Measurements from ENCODE around the gene EIF2B4. TPM values are rescaled to one million over a fixed set of nuclear protein-coding genes. Genes with fewer than 3 reads are reported as not detected.
A peak's percentile ranks its signal among the peaks of the same experiment; 100 is the strongest.

EIF2B4 gene
- total and polyA plus RNA-seq, 2 of the 13 experiments (the other 11 are each of a cell fraction or from before 2014, with no cell fraction given): 91.5 to 96.4 TPM

GRCh38 chr2:27353762-27354596, 16.2 kb downstream of the EIF2B4 start (continued):
- peak; percentile 59; the same call in 1 of the 2 replicates for TF ChIP-seq PRDM10 (CRISPR knock-in tag; IDR thresholded peaks at IDR 0.05; ENCODE audit: low read depth)
- TF ChIP-seq ETV6 (CRISPR knock-in tag; conservative IDR thresholded peaks at IDR 0.05): no peak
- TF ChIP-seq CREM (IDR thresholded peaks at IDR 0.05): 0 out of 2 replicates have a peak, but pooled peaks have one; percentile 32
- TF ChIP-seq CREM (CRISPR knock-in tag; IDR thresholded peaks at IDR 0.05): no peak
- no peak; the same call in 1 of the 2 replicates for TF ChIP-seq LCORL (IDR thresholded peaks at IDR 0.05)
- TF ChIP-seq LCORL (CRISPR knock-in tag; IDR thresholded peaks at IDR 0.05): peak; percentile 70; the same call in 1 of the 2 replicates
- TF ChIP-seq LRRFIP1 (CRISPR knock-in tag; conservative IDR thresholded peaks at IDR 0.05): no peak
- TF ChIP-seq MAFK (conservative IDR thresholded peaks at IDR 0.05 in 1 of 2, IDR thresholded peaks at IDR 0.05 in 1 of 2; ENCODE audit: low read length in 2 of 2): no peak
- TF ChIP-seq ZBTB37 (CRISPR knock-in tag; IDR thresholded peaks at IDR 0.05): no peak
- no peak for TF ChIP-seq ZNF75D (CRISPR knock-in tag; IDR thresholded peaks at IDR 0.05; ENCODE audit: borderline replicate concordance)
- TF ChIP-seq SKI (IDR thresholded peaks at IDR 0.05; ENCODE audit: partially characterized antibody): no peak
- peak; percentile 44 for TF ChIP-seq FOXP4 (CRISPR knock-in tag; IDR thresholded peaks at IDR 0.05)
- no peak for TF ChIP-seq BRCA1 (CRISPR knock-in tag; IDR thresholded peaks at IDR 0.05)
- TF ChIP-seq ZSCAN21 (CRISPR knock-in tag; IDR thresholded peaks at IDR 0.05; ENCODE audit: borderline replicate concordance): 0 out of 2 replicates have a peak, but pooled peaks have one; percentile 26
- peak; percentile 75; the same call in 1 of the 2 replicates for TF ChIP-seq CC2D1A (CRISPR knock-in tag; IDR thresholded peaks at IDR 0.05)
- no peak; the same call in 1 of the 2 replicates for TF ChIP-seq FOXK1 (CRISPR knock-in tag; IDR thresholded peaks at IDR 0.05; ENCODE audit: borderline replicate concordance, low read depth)
